T-cell (primary cell): Measurements from ENCODE around the gene MOBP. TPM values are rescaled to one million over a fixed set of nuclear protein-coding genes. Genes with fewer than 3 reads are reported as not detected.

Source experiments
- ATAC-seq, 4 experiments: fragments of 200-7000 bp in 3 of 4; fragments of 150-1000 bp in 1 of 4; cut with Tn5 transposase; replicated peaks in 1 of 4; 1 replicate in 3 of 4; 2 replicates in 1 of 4; pipeline ENCODE4 v1.10.0; 2021; ENCODE audit warnings: moderate library complexity in 3 of 4, mild to moderate bottlenecking in 2 of 4, moderate number of reproducible peaks in 1 of 4
- CTCF ChIA-PET, 2 donors: fragments of 300-600 bp; sonication (Branson Sonifier 250); formaldehyde crosslinking; loops; one replicate each; lab custom pipeline; 2022; ENCODE audit warnings: antibody characterized with exemption in 2 of 2; lab: Charles Lee
- POLR2A ChIA-PET, 2 donors: fragments of 300-600 bp; sonication (Branson Sonifier 250); formaldehyde crosslinking; loops; one replicate each; lab custom pipeline; 2022; ENCODE audit warnings: antibody characterized with exemption in 2 of 2; lab: Charles Lee
- DNase-seq, 35 experiments: peaks; one replicate each; pipeline versions ENCODE4 v3.0.0 to v3.0.0-alpha.2; 2013 to 2023
- H3K27ac ChIP-seq: one replicate; pipeline ENCODE4 v1.5.1; 2013; ENCODE audit warnings: low read length
- H3K27me3 ChIP-seq, 2 experiments: replicated peaks in 1 of 2; 1 replicate in 1 of 2; 2 replicates in 1 of 2; pipeline versions ENCODE4 v1.6.1 to v1.7.0; 2013; ENCODE audit warnings: low read length in 1 of 2, mixed read lengths in 1 of 2; ENCODE audit not compliant: control insufficient read depth in 2 of 2, insufficient read depth in 2 of 2; ENCODE audit errors: extremely low read depth in 1 of 2
- H3K36me3 ChIP-seq, 2 donors: 1 replicate in 1 of 2; 2 replicates in 1 of 2; pipeline versions ENCODE4 v1.6.1 to v1.7.0; 2013; ENCODE audit warnings: low read length in 1 of 2; ENCODE audit not compliant: control insufficient read depth in 2 of 2, insufficient read depth in 1 of 2; ENCODE audit errors: extremely low read depth in 1 of 2
- H3K4me1 ChIP-seq, 2 experiments: 1 replicate in 1 of 2; 2 replicates in 1 of 2; pipeline versions ENCODE4 v1.6.1 to v1.7.0; 2013; ENCODE audit warnings: low read length in 2 of 2, mixed read lengths in 1 of 2; ENCODE audit not compliant: insufficient read depth in 2 of 2, control insufficient read depth in 1 of 2; ENCODE audit errors: extremely low read depth in 1 of 2
- H3K4me3 ChIP-seq, 2 donors: 1 replicate in 1 of 2; 2 replicates in 1 of 2; pipeline versions ENCODE4 v1.5.1 to v1.7.0; 2013; ENCODE audit warnings: mild to moderate bottlenecking in 2 of 2, low read length in 1 of 2, moderate library complexity in 1 of 2; ENCODE audit not compliant: control insufficient read depth in 1 of 2; ENCODE audit errors: extremely low read depth in 1 of 2
- H3K9me3 ChIP-seq: 2 replicates; pipeline ENCODE4 v1.7.0; 2013
- H3K27ac Mint-ChIP-seq, 2 donors: one replicate each; pipeline ENCODE4 v1.8.0; 2020 to 2021; ENCODE audit warnings: mild to moderate bottlenecking in 2 of 2, mixed read lengths in 2 of 2
- H3K27me3 Mint-ChIP-seq, 2 donors: one replicate each; pipeline ENCODE4 v1.8.0; 2021 to 2022; ENCODE audit warnings: mixed read lengths in 2 of 2
- H3K36me3 Mint-ChIP-seq: one replicate; pipeline ENCODE4 v1.8.0; 2021; ENCODE audit warnings: mixed read lengths
- H3K4me1 Mint-ChIP-seq, 3 donors: one replicate each; pipeline ENCODE4 v1.8.0; 2020 to 2022; ENCODE audit warnings: mixed read lengths in 3 of 3, mild to moderate bottlenecking in 1 of 3
- H3K4me3 Mint-ChIP-seq, 3 donors: one replicate each; pipeline ENCODE4 v1.8.0; 2020 to 2022; ENCODE audit warnings: mild to moderate bottlenecking in 3 of 3, mixed read lengths in 3 of 3, moderate library complexity in 3 of 3
- H3K9me3 Mint-ChIP-seq, 3 donors: one replicate each; pipeline ENCODE4 v1.8.0; 2020 to 2022; ENCODE audit warnings: mixed read lengths in 3 of 3
- WGBS: methylation state at CpG from one replicate; pipeline ENCODE4 v1.1.5; 2013; ENCODE audit warnings: missing lambda C conversion rate; ENCODE audit not compliant: insufficient coverage; 5-methylcytosine and 5-hydroxymethylcytosine counted together
- total RNA-seq, 35 experiments: library from RNA in 6 of 35; stranded (reverse) in 6 of 35; fragments of 120-200 nt in 1 of 35; gene quantifications; one replicate each; pipeline versions ENCODE4 v1.2.1 to v1.2.4 and lab custom pipeline; 2013 to 2026

Gene MOBP
- total RNA-seq, 5 donors from 2014 or later (not counting 1 experiment from before 2014, with no cell fraction given): 0.20 TPM; not detected in 4

- Mint-ChIP-seq H3K9me3 (no peaks in the 10 kb centered on the region), H3K27me3 (peaks cover 18 to 21% of the 10 kb centered on the region in 2 donors), H3K27ac (no peak overlapping the region), H3K4me1 (no peaks in the 10 kb centered on the region), H3K36me3 (no peaks in the 10 kb centered on the region), H3K4me3 (no peak overlapping the region)
- Histone ChIP-seq H3K27me3 (peaks cover 0 to 11% of the 10 kb centered on the region in 2 experiments), H3K36me3 (no peaks in the 10 kb centered on the region), H3K9me3 (no peaks in the 10 kb centered on the region), H3K4me1 (no peaks in the 10 kb centered on the region), H3K27ac (no peak overlapping the region), H3K4me3 (no peak overlapping the region)
- ATAC-seq: no peak
- CTCF ChIA-PET: interaction anchor here in 1 of 2 donors (1.1 kb wide), 1 partner anchor 11 kb away, joined by 3 read pairs; no protein-coding TSS in a partner anchor
- WGBS: 88% methylated on average over 3 of the region's 3 CpGs
- POLR2A ChIA-PET: no interaction called here
- DNase-seq: no peak
Observed at GRCh38 chr3:39466988-39467387, 492 bp upstream of the MOBP start.

DNA sequence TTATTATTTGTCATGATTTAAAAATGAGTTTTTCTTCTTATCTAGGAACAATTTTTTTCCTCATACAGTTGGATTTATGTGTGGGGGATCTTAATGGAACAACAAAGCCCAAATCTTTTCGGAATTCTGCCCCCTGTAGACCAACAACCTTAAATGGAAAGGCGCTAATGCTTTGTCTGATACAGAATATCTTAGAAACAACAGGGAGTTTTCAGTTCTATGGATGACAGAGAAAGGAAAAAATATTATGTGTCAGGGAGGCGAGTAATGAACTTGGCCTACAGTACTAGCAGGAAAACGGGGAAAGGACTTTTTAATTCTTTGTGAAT is 592 bp downstream of the MOBP start:
- ChIA-PET CTCF (no interaction called here), POLR2A (no interaction called here)
- ATAC-seq (no peak), DNase-seq (no peak)
- Histone ChIP-seq H3K4me3 (no peak overlapping the region), H3K27ac (no peak overlapping the region), H3K4me1 (no peaks in the 10 kb centered on the region), H3K36me3 (no peaks in the 10 kb centered on the region), H3K27me3 (peaks cover 0 to 15% of the 10 kb centered on the region in 2 experiments), H3K9me3 (no peaks in the 10 kb centered on the region)
- no peaks in the 10 kb centered on the region for H3K9me3 Mint-ChIP-seq
- no peak overlapping the region for H3K4me3 Mint-ChIP-seq
- H3K36me3 Mint-ChIP-seq: no peaks in the 10 kb centered on the region
- 85% methylated on average over 2 of the region's 4 CpGs for WGBS
- H3K27ac Mint-ChIP-seq: no peak overlapping the region
- H3K4me1 Mint-ChIP-seq: no peaks in the 10 kb centered on the region
- peaks cover 22 to 27% of the 10 kb centered on the region in 2 donors for H3K27me3 Mint-ChIP-seq

DNA sequence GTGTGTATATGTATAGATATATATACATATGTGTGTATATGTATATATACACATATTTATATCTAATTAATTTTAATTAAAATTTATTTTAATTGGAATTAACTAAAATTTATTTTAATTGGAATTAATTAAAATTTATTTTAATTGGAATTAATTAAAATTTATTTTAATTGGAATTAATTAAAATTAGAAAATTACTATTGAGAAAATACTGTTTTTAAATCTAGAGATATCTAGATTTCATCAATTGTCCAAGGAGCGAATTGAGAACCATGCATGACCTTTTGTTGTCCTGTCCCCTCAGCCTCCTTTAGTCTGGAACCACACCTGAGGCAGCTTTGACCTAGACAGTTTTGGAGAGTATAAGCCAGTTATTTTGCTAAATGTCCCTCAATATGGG is 1.8 kb downstream of the MOBP start:
- CTCF ChIA-PET: no interaction called here
- H3K4me3 ChIP-seq: no peak overlapping the region
- no peaks in the 10 kb centered on the region for H3K36me3 ChIP-seq
- H3K9me3 ChIP-seq: no peaks in the 10 kb centered on the region
- Mint-ChIP-seq H3K27me3 (peaks cover 26 to 27% of the 10 kb centered on the region in 2 donors), H3K9me3 (no peaks in the 10 kb centered on the region), H3K4me1 (no peaks in the 10 kb centered on the region), H3K27ac (no peak overlapping the region), H3K36me3 (no peaks in the 10 kb centered on the region), H3K4me3 (no peak overlapping the region)
- POLR2A ChIA-PET: no interaction called here
- peaks cover 0 to 20% of the 10 kb centered on the region in 2 experiments for H3K27me3 ChIP-seq
- no CpG with 5 or more reads among the region's 1 CpG for WGBS
- no peak for DNase-seq
- H3K4me1 ChIP-seq: no peaks in the 10 kb centered on the region
- H3K27ac ChIP-seq: no peak overlapping the region
- no peak for ATAC-seq

DNA sequence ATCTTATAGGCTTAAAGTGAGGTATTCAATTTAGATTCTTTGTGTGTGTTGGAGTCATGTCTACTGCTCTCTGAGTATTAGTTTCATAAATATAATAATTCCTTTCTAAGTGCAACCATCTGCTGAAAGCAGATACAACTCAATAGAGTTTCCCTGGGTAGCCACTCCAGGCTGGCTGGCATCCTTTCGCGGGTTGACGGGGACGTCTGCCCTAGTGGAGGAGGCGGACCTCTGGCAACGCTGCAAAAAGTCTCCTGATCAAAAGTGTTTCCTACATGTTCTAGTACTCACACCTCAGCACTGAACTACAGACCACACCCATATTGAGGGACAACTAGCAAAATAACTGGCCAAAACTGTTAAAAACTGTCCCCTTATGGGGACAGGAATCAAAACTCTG is 2.5 kb downstream of the MOBP start:
- peaks cover 0 to 20% of the 10 kb centered on the region in 2 experiments for H3K27me3 ChIP-seq
- Mint-ChIP-seq H3K27me3 (peaks cover 26 to 27% of the 10 kb centered on the region in 2 donors), H3K36me3 (no peaks in the 10 kb centered on the region), H3K4me1 (no peaks in the 10 kb centered on the region), H3K4me3 (no peak overlapping the region), H3K27ac (no peak overlapping the region), H3K9me3 (no peaks in the 10 kb centered on the region)
- no peaks in the 10 kb centered on the region for H3K4me1 ChIP-seq
- H3K4me3 ChIP-seq: no peak overlapping the region
- no peaks in the 10 kb centered on the region for H3K9me3 ChIP-seq
- POLR2A ChIA-PET: no interaction called here
- CTCF ChIA-PET: no interaction called here
- DNase-seq (no peak), ATAC-seq (no peak)
- no CpG with 5 or more reads among the region's 6 CpGs for WGBS
- H3K36me3 ChIP-seq: no peaks in the 10 kb centered on the region
- H3K27ac ChIP-seq: no peak overlapping the region

DNA sequence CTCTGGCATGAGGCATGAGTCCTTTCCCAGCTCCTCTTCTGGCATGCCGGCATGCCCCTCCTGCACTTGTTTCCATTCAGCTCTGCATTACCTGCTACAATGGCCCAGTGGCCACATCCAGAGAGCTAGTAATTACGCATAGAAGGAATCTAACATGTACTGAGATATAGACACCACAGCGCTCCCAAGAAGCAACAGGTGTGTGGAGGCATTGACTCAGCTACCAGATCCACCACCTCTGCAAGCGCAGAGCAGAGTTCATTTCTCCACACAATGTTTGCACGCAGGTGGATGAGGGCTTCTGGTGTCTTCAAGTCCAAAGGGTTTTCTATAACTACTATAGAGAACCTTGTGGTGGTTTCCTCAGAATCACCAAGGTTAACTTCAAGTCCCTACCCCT is 4.2 kb downstream of the MOBP start:
- Mint-ChIP-seq H3K4me1 (no peaks in the 10 kb centered on the region), H3K4me3 (no peak overlapping the region), H3K36me3 (no peaks in the 10 kb centered on the region), H3K27ac (no peak overlapping the region), H3K27me3 (peaks cover 22 to 24% of the 10 kb centered on the region in 2 donors), H3K9me3 (peaks cover 5 to 8% (median 6%) of the 10 kb centered on the region in 3 donors)
- CTCF ChIA-PET: no interaction called here
- no peak overlapping the region for H3K27ac ChIP-seq
- no peaks in the 10 kb centered on the region for H3K4me1 ChIP-seq
- H3K4me3 ChIP-seq: no peak overlapping the region
- peaks cover 0 to 20% of the 10 kb centered on the region in 2 experiments for H3K27me3 ChIP-seq
- DNase-seq (no peak), ATAC-seq (no peak)
- POLR2A ChIA-PET: no interaction called here
- 83% methylated on average over 1 of the region's 5 CpGs for WGBS
- no peaks in the 10 kb centered on the region for H3K36me3 ChIP-seq
- H3K9me3 ChIP-seq: no peaks in the 10 kb centered on the region

GRCh38 chr3:39473452-39474125 is 6.1 kb downstream of the MOBP start:
- H3K27ac ChIP-seq: no peak overlapping the region
- H3K4me3 ChIP-seq: no peak overlapping the region
- H3K27me3 Mint-ChIP-seq: peaks cover 13 to 19% of the 10 kb centered on the region in 2 donors
- no peaks in the 10 kb centered on the region for H3K36me3 ChIP-seq
- H3K27ac Mint-ChIP-seq: no peak overlapping the region
- H3K36me3 Mint-ChIP-seq: no peaks in the 10 kb centered on the region
- 72% methylated on average over 2 of the region's 4 CpGs for whole genome bisulfite sequencing
- peaks cover 0 to 16% of the 10 kb centered on the region in 2 experiments for H3K27me3 ChIP-seq
- H3K4me1 Mint-ChIP-seq: no peaks in the 10 kb centered on the region
- peaks cover 6 to 12% (median 8%) of the 10 kb centered on the region in 3 donors for H3K9me3 Mint-ChIP-seq
- no peaks in the 10 kb centered on the region for H3K4me1 ChIP-seq
- ChIA-PET CTCF (interaction anchor here in 1 of 2 donors (0.5 kb wide), 1 partner anchor 26 kb away, joined by 3 read pairs; no protein-coding TSS in a partner anchor), POLR2A (no interaction called here)
- DNase-seq (no peak), ATAC-seq (no peak)
- H3K9me3 ChIP-seq: no peaks in the 10 kb centered on the region
- H3K4me3 Mint-ChIP-seq: no peak overlapping the region
